ENCODE data around the gene APOBR.
"Not testable (repeated sequence)": the region's sequence is repeated elsewhere in the genome, so short reads cannot be mapped to it uniquely, and the experiment has no call there.

The APOBR gene

GRCh38 chr16:28498666-28499381, 4.4 kb downstream of the APOBR start:
- DNase-seq (ENCODE audit: low read depth in 3 of 3, low spot score in 1 of 3) = no peak

- no peak for DNase-seq (ENCODE audit: low read depth in 3 of 3, low spot score in 1 of 3)
These were observed 5.4 kb downstream of the APOBR start for GRCh38 chr16:28499854-28500253.

GRCh38 chr16:28500476-28501180, 6.2 kb downstream of the APOBR start:
- not testable (repeated sequence) for DNase-seq (ENCODE audit: low read depth in 3 of 3, low spot score in 1 of 3)

- DNase-seq (ENCODE audit: low read depth in 3 of 3, low spot score in 1 of 3) = no peak
These were observed 7.1 kb downstream of the APOBR start for GRCh38 chr16:28501258-28502232.

- DNase-seq (ENCODE audit: low read depth in 3 of 3, low spot score in 1 of 3) = no peak
These were observed 7.8 kb downstream of the APOBR start for GRCh38 chr16:28502290-28502689.

- no peak for DNase-seq (ENCODE audit: low read depth in 3 of 3, low spot score in 1 of 3)
These were observed 9.2 kb downstream of the APOBR start for GRCh38 chr16:28503470-28504259.

GRCh38 chr16:28504707-28505404, 10.4 kb downstream of the APOBR start:
- DNase-seq (ENCODE audit: low read depth in 3 of 3, low spot score in 1 of 3) = no peak

GRCh38 chr16:28505489-28506137, 11.2 kb downstream of the APOBR start:
- no peak for DNase-seq (ENCODE audit: low read depth in 3 of 3, low spot score in 1 of 3)

GRCh38 chr16:28511031-28511430, 16.6 kb downstream of the APOBR start:
- DNase-seq (ENCODE audit: low read depth in 3 of 3, low spot score in 1 of 3) = no peak

- no peak for DNase-seq (ENCODE audit: low read depth in 3 of 3, low spot score in 1 of 3)
These were observed 17.7 kb downstream of the APOBR start for GRCh38 chr16:28511801-28512789.

- DNase-seq (ENCODE audit: low read depth in 3 of 3, low spot score in 1 of 3) = no peak
These were observed 19.2 kb downstream of the APOBR start for GRCh38 chr16:28513484-28514181.

GRCh38 chr16:28514246-28514645, 19.8 kb downstream of the APOBR start:
- no peak for DNase-seq (ENCODE audit: low read depth in 3 of 3, low spot score in 1 of 3)

GRCh38 chr16:28520672-28521071, 26.2 kb downstream of the APOBR start:
- no peak for DNase-seq (ENCODE audit: low read depth in 3 of 3, low spot score in 1 of 3)

GRCh38 chr16:28521436-28521835, 27.0 kb downstream of the APOBR start:
- DNase-seq (ENCODE audit: low read depth in 3 of 3, low spot score in 1 of 3) = no peak

- no peak for DNase-seq (ENCODE audit: low read depth in 3 of 3, low spot score in 1 of 3)
These were observed 28.3 kb downstream of the APOBR start for GRCh38 chr16:28522792-28523191.

GRCh38 chr16:28524681-28525171, 30.3 kb downstream of the APOBR start:
- DNase-seq (ENCODE audit: low read depth in 3 of 3, low spot score in 1 of 3) = no peak

GRCh38 chr16:28526201-28527099, 32.0 kb downstream of the APOBR start:
- DNase-seq (ENCODE audit: low read depth in 3 of 3, low spot score in 1 of 3) = no peak
